Fibroblast of skin of scalp (primary cell): ENCODE data around the gene CUL9.

Experiments used
- DNase-seq: peaks from one replicate; pipeline ENCODE4 v3.0.0-alpha.2; 2013

Gene CUL9

DNA sequence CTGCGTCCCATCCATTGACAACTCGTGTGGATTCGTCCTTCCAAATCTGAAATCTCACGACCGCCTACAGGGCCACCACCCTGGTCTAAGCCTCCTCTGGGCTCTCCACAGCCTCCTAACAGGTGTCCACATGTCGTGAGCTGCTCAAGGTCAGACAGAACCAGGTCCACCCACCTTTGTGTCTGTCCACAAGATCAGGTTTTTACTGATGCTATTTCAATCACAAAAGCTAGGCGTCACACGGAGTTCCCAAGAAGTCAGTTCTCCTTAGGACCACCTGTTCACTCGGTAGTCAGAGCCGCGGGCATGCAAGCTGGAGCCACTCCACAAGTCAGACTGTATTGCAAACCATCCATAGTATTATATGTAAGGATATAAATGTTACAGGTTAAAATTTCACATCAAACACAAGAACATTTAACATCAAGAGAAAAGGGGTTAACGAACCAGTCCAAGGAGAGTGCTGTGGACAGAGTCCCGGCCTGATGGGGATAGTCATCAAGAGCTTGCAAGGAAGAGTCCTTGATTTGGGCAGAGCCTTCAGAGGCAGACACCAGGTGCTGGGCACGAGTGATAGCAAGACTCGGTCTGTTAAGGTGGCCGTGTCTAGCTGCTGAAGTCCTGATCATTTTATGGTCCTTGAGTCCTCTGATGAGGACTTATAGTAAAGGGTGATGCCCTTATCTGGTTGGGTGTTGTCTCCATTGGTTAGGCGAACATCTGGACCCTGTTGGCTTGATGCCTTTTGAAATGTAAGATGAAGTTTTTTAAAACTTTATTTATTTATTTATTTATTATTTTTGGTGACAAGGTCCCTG, 48.0 kb downstream of the CUL9 start:
- DNase-seq, result no peak

DNA sequence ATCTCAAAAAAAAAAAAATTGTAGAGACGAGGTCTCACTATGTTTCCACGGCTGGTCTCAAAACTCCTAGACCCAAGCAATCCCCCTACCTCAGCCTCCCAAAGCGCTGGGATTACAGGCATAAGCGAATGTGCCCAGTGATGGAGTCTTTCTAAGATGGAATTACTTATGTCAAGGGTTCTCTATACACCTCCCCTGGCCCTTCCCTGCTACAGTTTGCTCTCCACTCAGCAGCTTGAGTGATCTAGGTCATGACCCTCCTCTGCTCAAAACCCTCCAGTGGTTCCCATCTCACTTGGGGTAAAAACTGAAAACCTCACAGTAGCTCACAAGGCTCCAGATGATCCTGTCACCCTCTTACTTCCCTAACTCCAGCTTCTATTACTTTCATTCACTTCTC, 49.1 kb downstream of the CUL9 start:
- DNase-seq, result no peak

DNA sequence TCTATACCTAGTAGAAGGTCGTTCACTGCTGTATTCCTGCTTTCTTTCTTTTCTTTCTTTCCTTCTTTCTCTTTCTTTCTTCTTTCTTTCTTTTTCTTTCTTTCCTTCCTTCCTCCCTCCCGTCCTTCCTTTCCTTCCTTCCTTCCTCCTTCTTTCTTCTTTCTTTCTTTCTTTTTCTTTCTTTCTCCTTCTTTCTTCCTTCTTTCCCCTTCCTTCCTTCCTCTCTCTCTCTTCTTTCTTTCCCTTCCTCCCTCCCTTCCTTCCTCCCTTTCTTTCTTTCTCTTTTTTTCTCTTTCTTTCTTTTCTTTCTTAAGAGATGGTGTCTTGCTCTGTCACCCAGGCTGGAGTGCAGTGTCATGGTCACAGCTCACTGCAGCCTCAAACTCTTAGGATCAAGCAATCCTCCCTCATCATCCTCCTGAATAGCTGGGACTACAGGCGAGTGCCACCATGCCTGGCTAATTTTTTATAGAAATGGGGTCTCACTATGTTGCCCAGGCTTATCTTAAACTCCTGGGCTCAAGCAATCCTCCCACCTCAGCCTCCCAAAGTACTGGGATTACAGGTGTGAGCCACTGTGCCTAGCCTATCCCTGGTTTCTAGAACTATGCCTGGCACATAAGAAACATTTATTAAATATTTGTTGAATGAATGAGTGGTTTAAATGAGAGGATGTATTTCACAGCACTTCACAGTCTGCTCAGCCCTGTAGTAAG, 49.9 kb downstream of the CUL9 start:
- DNase-seq, result no peak

DNA sequence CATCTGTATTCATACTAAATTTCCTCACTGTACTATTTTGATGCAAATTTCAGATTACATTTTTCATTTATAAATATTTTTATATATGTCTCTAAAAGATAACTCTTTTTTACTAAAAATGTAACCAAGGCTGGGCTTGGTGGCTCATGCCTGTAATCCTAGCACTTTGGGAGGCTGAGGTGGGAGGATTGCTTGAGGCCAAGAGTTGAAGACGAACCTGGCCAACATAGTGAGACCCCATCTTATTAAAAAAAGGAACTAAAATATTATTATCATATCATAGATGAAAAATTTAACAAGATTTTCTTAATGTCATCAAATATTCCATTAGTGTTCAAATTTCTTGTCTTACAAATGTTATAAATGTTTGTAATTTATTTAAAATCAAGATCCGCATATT, 53.8 kb downstream of the CUL9 start:
- no peak for DNase-seq

DNA sequence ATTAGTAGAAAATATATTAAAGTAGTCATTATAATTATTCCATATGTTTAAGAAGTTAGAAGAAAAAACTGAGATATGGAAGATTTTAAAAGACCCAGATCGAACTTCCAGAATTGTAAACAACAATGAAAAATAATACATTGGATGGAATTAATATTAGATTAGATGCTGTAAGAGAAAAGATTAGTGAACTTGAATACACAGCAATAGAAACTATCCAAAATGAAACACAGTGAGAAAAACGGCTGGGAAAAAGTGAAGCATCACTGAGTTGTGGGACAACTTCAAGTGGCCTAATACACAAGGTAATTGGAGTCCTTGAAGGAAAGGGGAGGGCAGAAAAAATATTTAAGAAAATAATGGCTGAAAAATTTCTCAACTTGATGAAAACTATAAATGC, 57.1 kb downstream of the CUL9 start:
- no peak for DNase-seq

- no peak for DNase-seq
Measured at GRCh38 chr6:43240950-43241349, 59.0 kb downstream of the CUL9 start.

DNA sequence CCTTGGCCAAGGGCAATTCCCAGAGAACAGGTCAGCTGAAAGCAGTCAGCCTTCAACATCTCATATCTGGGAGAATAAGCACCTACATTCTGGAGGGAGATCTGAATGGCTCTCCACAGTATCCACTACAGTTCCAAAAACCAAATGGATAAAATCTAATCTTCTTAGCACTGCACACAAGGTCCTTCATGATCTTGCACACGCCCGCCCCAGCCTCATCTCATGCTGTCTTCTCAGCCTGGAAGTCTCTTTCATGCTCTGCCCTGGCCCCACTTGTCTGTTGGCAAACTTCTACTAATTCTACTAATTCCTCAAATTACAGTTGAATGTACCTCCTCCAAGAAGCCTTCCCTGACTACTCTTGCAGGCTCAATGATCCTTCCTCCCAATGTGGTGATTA, 59.5 kb downstream of the CUL9 start:
- no peak for DNase-seq

- DNase-seq, result no peak
Measured at GRCh38 chr6:43242908-43243663, 61.1 kb downstream of the CUL9 start, which contains the start of gene TTBK1. TTBK1 (plus strand) TSS chr6:43243481; CDS start chr6:43246661, 3,180 bp downstream.

DNA sequence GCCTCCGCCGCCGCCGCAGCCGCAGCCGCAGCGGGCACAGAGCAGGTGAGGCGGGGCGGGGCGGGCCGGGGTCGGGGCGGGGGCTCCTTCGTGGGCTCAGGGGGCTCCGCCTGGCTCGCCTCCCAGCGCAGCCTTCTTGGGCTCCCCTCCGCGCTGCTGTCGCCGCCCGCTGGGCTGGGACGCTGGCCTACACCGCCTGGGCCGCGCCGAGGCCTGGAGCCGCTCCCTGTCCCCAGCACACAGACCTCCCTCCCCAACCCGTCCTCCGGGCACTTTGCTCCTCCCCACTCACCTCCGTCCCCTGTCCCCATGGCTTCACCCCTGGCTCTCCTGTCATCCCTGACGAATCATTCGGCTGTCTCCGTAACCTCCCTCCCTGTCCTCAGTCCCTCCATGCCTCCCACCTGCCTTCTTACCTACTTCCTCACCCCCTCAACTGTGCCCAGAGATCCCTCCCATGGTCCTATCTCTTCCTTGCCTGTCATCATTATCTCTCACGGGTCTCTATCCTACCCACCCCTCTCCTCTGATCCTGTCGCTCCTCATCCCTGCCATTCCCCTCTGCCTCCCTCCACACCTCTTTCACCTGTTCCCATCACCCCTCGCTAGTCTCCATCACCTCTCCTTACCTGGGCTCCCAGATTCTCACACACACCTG, 61.8 kb downstream of the CUL9 start:
- DNase-seq, result no peak

GRCh38 chr6:43246301-43247113, 64.5 kb downstream of the CUL9 start:
- no peak for DNase-seq

- DNase-seq, result no peak
Measured at GRCh38 chr6:43247114-43247999, 65.4 kb downstream of the CUL9 start.

DNA sequence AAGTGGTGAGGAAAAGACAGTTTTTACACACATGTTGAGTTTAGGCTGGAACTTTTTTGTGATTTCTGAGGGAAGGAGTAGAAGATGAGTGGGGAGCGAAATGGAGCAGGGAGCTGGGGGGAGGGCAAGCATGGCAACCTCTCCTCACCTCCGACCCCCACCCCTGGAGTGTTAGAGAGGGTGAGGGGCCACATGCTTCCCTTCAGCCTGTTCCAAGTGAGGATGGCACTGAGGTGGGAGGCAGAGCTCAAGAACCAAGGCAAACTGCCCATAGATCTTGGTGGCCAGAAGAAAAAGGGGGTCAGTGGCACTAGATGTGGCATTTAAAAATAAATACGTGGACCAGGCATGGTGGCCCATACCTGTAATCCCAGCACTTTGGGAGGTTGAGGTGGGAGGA, 66.1 kb downstream of the CUL9 start:
- DNase-seq, result no peak

- no peak for DNase-seq
Measured at GRCh38 chr6:43248791-43249190, 66.8 kb downstream of the CUL9 start.

GRCh38 chr6:43250992-43251373, 69.0 kb downstream of the CUL9 start:
- DNase-seq, result no peak

DNA sequence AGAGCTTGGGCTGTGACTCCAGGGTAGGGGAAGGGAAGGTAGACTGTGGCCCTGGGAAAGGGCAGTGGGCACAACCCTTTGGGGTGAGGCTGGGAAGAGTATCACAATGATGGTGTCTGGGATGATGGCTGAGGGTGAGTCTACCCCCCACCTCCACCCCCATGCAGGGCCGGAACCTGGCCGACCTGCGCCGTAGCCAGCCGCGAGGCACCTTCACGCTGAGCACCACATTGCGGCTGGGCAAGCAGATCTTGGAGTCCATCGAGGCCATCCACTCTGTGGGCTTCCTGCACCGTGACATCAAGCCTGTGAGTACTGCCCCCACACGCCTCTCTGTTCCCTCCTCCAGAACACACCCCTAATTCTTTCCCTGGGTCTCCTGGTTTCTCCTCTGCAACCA, 71.4 kb downstream of the CUL9 start:
- DNase-seq, result no peak

DNA sequence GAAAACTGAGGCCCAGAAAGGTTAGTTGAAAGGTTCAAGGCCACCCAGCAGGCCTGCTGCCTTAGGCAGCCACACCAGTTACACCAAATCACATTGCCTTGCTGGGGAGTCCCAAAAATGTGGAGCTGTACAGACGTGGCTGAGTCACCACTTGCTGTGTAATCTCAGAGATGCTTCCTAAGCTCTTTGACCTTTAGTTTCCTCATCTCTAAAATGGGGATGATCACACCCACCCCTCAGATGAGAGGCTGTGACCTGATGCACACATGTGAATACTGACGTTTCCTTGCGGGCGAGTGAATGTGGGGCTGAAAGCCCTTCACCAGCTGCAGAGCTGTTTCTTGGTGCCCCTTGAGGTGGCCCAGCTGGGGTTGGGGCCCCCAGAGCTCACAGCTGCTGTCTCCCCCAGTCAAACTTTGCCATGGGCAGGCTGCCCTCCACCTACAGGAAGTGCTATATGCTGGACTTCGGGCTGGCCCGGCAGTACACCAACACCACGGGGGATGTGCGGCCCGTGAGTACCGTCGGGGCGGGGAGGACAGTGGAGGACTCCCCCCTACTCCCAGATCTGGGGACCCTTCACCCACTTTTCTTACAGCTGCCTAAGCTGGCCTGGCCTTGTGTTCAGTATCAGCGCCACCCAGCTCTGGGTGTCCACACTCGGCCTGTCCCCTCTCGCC, 72.3 kb downstream of the CUL9 start:
- DNase-seq, result no peak

DNA sequence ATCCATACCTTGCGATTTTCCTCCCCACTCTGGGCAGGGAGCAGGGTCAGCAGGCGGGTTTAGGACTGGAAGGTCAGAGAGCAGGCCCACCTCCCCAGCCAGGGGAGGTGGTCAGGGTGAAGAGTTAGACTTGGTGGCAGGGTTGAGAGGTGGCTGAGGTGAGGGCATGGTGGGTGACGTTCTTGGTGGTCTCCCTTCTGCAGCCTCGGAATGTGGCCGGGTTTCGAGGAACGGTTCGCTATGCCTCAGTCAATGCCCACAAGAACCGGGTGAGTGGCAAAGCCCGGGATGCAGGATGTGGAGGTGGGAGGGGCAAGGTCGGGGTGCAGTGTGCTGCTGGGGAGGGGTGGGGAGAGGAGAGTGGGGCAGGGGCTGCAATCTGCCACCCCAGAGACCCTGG, 72.8 kb downstream of the CUL9 start:
- DNase-seq, result no peak

GRCh38 chr6:43255408-43256054, 73.5 kb downstream of the CUL9 start:
- no peak for DNase-seq

- no peak for DNase-seq
Measured at GRCh38 chr6:43256670-43257366, 74.8 kb downstream of the CUL9 start.
